GM10266 (cell line): ENCODE results near the gene TACC2.

Source experiments
- DNase-seq: peaks from one replicate; pipeline ENCODE4 v3.0.0; 2012; ENCODE audit errors: extremely low spot score
- CTCF ChIP-seq: IDR thresholded peaks from 2 replicates; pipeline ENCODE4 v1.5.1; 2012; ENCODE audit warnings: mild to moderate bottlenecking, low read depth; ENCODE audit not compliant: control insufficient read depth, insufficient read depth; ENCODE audit errors: missing control alignments

Gene TACC2

GRCh38 chr10:121974019-121974534 is 14.9 kb upstream of the TACC2 start:
- DNase-seq: no peak

GRCh38 chr10:121974535-121975294 is 14.2 kb upstream of the TACC2 start, which contains the start of gene NSMCE4A:
Gene NSMCE4A (minus strand): TSS chr10:121975217. CDS start chr10:121975165, 52 bp downstream.
- peak; percentile 94 for DNase-seq

More at GRCh38 chr10:121974019-121974534, 14.9 kb upstream of the TACC2 start:
- no peak for TF ChIP-seq CTCF

DNA sequence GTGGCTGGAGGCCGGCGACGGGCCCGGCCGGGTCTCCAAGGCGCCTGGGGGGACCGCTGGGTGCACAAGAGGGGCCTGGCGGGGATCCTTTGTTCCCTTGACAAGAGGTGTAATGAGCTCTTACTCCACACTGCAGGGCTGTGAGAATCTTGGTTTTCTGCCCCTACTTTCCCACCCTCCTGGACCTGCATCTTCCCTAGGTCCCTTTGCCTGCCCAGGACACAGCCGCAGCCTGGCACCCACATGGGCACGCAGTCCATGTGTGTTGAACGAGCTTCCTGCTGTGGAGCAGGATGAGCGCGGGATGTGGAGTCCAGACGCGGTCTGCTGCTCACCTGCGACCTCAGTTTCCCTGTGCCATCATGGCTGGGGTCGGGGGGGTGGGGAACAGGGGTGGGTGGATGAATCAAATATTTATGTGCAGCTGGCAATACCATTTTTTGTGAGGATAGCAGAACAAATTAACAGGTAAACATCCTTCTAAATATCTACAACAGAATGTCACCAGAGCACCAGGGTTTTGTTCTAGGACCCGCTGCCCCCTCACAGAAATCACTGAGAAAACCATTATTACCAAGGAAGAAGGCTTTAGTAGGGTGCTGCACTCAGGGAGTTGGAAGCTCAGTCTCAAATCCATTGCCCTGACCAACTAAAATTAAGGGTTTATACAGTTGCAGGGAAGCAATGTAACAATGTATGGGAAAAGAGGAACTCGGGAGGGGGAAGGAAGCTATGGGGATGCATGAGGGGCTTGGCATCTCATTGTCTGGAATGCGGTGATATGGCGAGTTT is 13.5 kb upstream of the TACC2 start:
- no peak for TF ChIP-seq CTCF
- DNase-seq: peak; percentile 38

More at GRCh38 chr10:121974535-121975294, 14.2 kb upstream of the TACC2 start, which contains the start of gene NSMCE4A:
- peak; percentile 84 for TF ChIP-seq CTCF

DNA sequence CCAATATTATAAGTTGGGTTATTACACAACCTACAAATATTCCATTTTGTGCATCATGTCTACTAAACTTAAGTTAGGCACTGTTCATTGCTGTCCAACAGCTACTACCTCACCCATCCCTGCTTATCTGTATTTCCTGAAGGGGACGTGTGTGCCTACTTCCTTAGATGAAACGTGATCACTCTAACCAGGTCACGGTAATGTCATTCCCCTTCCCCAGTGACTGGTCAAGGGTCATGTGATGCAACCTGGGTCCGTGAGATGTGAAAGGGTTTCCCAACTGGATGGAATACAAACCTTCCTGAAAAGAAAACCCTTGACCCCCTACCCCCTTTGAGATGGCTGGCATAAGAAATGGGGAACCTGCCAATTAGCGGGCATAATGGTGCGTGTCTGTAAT is 12.4 kb upstream of the TACC2 start:
- no peak for DNase-seq
- TF ChIP-seq CTCF: no peak

DNA sequence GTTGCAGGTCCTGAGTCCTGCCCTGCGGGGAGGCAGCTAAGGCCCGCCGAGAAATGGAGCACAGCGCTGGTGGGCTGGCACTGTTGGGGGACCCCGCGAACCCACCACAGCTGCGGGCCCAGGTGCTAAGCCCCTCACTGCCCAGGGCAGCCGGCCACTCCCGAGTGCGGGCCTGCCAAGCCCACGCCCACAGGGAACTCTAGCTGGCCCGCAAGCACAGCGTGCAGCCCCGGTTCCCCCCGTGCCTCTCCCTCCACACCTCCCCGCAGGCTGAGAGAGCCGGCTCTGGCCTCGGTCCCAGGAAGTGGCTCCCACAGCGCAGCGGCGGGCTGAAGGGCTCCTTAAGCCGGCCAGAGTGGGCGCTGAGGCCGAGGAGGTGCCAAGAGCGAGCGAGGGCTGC is 10.5 kb upstream of the TACC2 start:
- no peak for DNase-seq
- no peak for TF ChIP-seq CTCF

- no peak for TF ChIP-seq CTCF
- DNase-seq: no peak
Measured at GRCh38 chr10:121981346-121981745, 7.6 kb upstream of the TACC2 start.
